Fibroblast of the aortic adventitia (primary cell): Measurements from ENCODE around the gene VPS39. TPM values are rescaled to one million over a fixed set of nuclear protein-coding genes. Genes with fewer than 3 reads are reported as not detected.

Experiments used
- DNase-seq: peaks from one replicate; pipeline ENCODE4 v3.0.0-alpha.2; 2010; ENCODE audit warnings: low read depth
- H3K4me3 ChIP-seq: 2 replicates; pipeline ENCODE4 v1.5.1; 2011; ENCODE audit warnings: low read depth, mild to moderate bottlenecking, control low read depth, low read length, moderate library complexity
- total RNA-seq: library from RNA; depleted of rRNA; stranded (reverse); fragments of >200 nt; gene quantifications from 2 replicates; pipeline ENCODE4 v1.2.3, GENCODE V29; 2012; ENCODE audit warnings: low replicate concordance
- TF ChIP-seq, protein P1 (sequence below): IDR thresholded peaks from 2 replicates; pipeline ENCODE4 v1.5.1; 2011; ENCODE audit warnings: mild to moderate bottlenecking, low read length, control low read depth, inconsistent platforms; ENCODE audit not compliant: insufficient read depth

VPS39 gene
- total RNA-seq, 1 donor = 61.8 TPM

DNA sequence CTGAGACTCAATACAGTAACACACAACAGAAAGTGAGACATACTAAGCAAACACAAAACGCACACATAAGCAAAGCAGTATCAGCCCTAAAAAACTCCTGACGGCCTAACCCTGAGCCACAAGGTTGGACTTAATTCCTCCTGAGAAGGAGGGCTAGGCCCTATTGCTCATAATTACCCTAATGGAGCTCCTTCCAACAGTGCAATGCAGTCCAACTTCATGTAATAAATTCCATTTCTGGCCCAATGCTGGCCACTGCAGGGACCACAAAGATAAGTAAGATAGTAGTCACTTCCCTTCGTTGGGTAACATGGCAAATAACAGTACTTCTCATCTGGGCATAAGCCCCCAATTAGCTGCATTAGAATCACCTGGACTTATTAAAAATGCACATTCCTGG lies 4.2 kb downstream of the VPS39 start:
- H3K4me3 ChIP-seq = no peak overlapping the region
- TF ChIP-seq, protein P1, sequence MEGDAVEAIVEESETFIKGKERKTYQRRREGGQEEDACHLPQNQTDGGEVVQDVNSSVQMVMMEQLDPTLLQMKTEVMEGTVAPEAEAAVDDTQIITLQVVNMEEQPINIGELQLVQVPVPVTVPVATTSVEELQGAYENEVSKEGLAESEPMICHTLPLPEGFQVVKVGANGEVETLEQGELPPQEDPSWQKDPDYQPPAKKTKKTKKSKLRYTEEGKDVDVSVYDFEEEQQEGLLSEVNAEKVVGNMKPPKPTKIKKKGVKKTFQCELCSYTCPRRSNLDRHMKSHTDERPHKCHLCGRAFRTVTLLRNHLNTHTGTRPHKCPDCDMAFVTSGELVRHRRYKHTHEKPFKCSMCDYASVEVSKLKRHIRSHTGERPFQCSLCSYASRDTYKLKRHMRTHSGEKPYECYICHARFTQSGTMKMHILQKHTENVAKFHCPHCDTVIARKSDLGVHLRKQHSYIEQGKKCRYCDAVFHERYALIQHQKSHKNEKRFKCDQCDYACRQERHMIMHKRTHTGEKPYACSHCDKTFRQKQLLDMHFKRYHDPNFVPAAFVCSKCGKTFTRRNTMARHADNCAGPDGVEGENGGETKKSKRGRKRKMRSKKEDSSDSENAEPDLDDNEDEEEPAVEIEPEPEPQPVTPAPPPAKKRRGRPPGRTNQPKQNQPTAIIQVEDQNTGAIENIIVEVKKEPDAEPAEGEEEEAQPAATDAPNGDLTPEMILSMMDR = no peak
- peak; percentile 31 for DNase-seq

DNA sequence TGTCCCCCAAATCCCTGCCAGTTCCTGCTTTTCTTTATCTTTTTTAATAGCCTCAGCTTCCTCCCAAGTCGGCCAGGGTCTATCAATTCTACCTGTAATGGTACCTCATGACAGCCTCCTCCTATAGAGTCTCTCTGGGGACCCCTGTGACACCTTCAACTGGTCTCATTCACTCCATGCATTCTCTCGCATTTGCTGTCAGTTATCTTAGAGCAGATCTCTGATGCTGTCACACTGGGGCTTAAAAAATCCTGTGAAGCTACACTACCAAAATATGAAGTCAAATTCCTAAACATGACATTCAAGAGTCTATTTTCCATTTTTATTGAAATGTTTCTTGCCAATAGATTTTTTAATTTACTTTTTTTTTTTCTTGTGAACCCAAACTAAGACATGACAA lies 5.5 kb downstream of the VPS39 start:
- DNase-seq = no peak
- TF ChIP-seq, protein P1 = no peak
- no peak overlapping the region for H3K4me3 ChIP-seq

DNA sequence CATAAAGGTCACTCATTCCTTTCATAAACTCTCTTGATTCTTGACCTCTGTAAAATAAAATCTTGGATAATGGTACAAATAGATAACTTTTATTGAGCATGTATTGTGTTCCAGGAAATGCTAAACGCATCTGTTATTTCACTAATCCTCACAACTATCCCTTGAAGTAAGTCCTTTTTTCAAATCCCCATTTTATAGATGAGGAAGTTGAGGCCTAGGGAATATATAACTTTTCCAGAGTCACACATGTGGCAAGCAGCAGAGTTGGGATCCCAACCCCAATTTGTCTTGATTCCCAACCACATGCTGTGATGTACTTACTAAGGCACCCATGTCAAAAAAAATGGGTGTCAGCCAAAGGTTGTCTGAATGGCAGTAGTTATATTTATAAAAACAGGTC lies 6.3 kb downstream of the VPS39 start:
- TF ChIP-seq, protein P1 = no peak
- no peak overlapping the region for H3K4me3 ChIP-seq
- no peak for DNase-seq

DNA sequence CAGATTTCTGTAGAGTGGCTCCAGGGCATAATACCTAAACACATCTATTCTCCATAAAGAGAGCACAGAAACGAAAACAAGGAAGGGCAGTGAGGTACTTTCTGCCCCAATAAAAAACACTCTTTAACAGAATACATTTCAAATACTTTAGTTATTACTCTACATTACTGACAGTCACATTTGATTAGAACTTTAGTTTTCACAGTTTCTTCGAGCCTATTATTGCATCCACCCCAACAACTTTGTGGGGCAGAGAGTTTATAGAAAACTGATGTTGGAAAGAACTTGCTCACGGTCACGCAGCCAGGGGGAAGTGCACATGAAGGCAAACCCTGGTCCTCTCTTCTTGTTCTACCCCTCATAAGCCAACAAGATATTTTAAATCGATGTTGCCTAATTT lies 9.0 kb downstream of the VPS39 start:
- DNase-seq = no peak
- TF ChIP-seq, protein P1 = no peak
- H3K4me3 ChIP-seq = no peak overlapping the region

DNA sequence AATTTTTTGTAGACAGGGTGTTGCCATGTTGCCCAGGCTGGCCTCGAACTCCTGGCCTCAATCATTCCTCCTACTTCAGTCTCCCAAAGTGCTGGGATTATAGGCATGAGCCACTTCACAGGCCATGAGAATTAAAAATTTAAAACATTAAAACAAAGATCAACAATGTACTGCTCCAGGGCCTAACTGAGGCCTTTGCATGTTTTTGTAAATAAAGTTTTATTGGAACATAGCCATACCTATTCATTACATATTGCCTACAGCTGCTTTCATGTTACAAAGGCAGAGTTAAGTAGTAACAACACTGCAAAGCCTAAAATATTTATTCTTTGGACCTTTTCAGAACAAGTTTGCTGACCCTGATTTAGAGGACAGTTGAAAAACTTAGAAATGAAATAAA lies 9.6 kb downstream of the VPS39 start:
- DNase-seq = no peak
- TF ChIP-seq, protein P1 = no peak
- H3K4me3 ChIP-seq = no peak overlapping the region

DNA sequence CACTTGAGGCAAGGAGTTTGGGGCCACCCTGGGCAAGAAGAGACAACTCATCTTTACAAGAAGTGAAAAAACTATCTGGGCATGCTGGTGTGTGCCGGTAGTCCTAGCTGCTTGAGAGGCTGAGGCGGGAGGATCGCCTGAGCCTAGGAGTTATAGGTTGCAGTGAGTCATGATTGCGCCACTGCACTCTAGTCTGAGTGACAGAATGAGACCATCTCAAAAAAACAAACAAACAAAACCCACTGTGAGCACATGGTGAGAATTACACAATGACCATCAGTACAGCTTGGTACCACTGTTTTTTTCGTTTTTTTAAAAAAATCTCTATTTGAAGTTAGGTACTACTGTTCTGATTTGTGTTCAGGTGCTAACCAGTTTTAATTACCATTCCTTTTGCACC lies 13.6 kb downstream of the VPS39 start:
- TF ChIP-seq, protein P1 = no peak
- no peak overlapping the region for H3K4me3 ChIP-seq
- DNase-seq = peak; percentile 4

DNA sequence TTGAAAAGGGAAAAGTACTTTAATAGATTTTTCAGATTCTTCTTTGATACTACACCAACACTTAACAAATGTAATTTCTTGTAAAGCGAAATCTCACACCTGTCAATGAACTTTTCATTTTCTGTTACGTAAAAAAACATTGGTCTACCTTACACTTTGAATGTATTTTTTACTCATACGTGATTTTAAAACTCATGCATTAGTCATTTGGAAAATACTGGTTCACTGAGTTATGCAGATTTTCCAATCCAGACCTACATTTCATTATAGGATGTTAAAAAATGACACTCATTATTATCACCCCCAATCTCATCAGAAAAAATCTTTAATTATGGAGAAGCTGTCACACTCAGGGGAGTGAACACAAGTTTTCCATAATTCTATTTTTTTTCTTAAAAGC lies 14.7 kb downstream of the VPS39 start:
- TF ChIP-seq, protein P1 = no peak
- no peak for DNase-seq
- no peak overlapping the region for H3K4me3 ChIP-seq
